NCI-H128 (cell line): ENCODE data around the gene VRK1.

ENCODE experiments used
- DNase-seq: peaks from one replicate; lab custom pipeline; 2025; ENCODE audit not compliant: unreplicated experiment; lab: John Stamatoyannopoulos, UW

Gene VRK1

GRCh38 chr14:96821501-96821900, 24.3 kb downstream of the VRK1 start:
- no peak for DNase-seq

GRCh38 chr14:96823652-96824051, 26.5 kb downstream of the VRK1 start:
- DNase-seq: no peak

GRCh38 chr14:96824283-96824682, 27.1 kb downstream of the VRK1 start:
- DNase-seq: no peak

GRCh38 chr14:96826818-96827217, 29.6 kb downstream of the VRK1 start:
- no peak for DNase-seq

DNA sequence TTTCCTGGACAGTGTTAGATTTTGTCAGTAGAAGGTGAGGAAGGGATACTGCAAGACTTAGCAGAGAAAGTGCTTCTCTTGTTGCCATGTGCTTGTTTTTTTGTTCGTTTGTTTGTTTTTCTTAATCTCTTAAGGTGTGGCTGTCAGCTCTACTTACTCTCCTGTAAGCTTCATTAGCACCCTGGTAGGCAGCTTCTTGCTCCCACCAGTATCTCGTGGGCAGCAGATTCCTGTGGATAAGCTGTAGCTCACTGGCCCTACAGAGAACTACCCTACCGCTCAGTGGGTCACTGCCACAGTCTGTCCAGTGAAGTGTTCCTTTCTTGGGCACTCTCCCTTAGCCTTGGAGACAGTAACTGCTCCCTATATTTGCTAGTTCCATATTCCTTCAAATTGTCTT, 30.1 kb downstream of the VRK1 start:
- no peak for DNase-seq

DNA sequence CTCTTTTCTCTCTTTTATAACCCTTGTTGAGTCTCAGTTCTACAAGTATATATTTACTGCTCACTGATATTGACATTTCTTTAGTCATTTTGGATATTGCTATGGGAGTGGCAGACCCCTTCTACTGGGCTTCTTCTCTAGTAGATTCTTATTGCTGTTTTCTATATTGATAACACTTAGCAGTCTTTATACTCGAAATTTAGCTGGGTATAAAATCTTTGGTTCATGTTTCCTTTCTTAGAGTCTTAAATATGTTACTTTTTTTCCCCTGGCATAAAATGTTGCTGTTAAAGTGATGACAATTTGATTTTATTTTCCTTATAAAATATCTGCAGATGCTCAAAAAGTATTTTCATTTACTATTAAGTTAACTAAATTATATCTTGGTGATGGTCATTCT, 32.6 kb downstream of the VRK1 start:
- DNase-seq: no peak

- DNase-seq: no peak
These were observed 33.8 kb downstream of the VRK1 start for GRCh38 chr14:96830946-96831345.

DNA sequence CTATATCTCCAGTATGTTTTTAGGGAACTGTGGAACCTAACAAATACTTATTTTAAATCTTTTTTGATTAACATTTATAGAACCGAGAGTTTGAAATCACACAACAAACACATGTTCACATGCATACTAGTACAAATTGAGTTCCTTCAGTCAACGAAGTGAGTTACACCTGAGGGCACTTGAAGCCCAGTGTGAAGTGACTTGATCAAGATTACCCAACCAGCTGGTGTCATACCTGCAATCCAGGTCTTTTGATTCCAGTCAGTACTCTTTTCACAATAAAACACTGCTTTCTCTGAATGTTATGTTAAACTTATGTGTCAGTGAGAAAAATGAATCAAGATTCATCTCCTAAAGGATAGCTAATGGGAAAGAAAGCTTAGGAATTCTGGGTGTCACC, 35.2 kb downstream of the VRK1 start:
- DNase-seq: no peak

DNA sequence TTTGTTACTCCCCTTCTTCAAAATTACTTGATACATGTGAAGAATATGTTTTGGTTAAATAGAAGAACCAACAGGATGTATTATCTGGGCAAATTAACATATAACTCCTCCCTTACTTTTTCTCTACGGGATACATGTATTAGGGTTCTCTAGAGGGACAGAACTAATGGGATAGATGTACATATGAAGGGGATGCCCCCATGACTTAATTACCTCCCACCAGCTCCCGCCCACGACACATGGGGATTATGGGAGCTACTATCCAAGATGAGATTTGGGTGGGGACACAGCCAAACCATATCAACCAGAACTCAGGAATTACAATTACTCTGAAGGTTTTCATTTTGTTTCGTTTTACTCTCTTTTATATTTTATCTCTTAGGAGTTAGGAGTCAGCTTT, 41.3 kb downstream of the VRK1 start:
- DNase-seq: no peak

GRCh38 chr14:96839251-96839650, 42.1 kb downstream of the VRK1 start:
- DNase-seq: no peak

GRCh38 chr14:96843137-96843536, 46.0 kb downstream of the VRK1 start:
- no peak for DNase-seq

DNA sequence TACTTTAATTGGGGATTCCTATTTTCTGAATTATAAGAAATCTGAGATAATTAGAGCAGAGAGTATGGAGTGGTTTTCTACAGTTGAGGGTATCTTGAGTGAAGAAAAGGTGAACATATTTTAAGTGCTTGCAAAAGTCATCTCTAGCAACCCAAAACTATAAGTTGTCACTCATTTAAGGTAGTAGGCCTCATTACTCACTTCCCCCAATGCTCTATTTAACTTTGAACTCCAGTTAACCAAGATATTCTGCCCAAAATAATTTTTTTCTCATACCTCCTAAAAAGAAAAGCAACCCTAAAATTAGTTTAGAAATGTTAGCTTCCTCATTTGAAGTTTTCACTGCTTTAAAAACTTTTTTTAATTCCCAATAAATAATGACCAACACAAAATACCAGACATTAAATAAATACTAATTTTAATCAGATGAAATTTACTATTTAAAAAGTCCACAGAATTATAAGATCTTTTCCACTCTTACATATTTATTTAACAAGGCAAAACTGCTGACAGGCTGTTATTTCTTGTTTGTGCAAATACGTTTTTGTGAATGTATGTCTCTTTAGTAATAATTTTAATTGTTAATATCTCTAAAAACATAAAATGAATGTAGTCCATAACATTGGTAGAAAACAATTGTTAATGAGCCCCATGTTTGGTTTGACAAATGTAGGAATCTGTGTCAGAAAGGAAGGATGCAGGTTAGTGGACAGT, 47.8 kb downstream of the VRK1 start:
- no peak for DNase-seq

GRCh38 chr14:96847451-96847850, 50.3 kb downstream of the VRK1 start:
- DNase-seq: no peak

- no peak for DNase-seq
These were observed 50.8 kb downstream of the VRK1 start for GRCh38 chr14:96848011-96848410.

DNA sequence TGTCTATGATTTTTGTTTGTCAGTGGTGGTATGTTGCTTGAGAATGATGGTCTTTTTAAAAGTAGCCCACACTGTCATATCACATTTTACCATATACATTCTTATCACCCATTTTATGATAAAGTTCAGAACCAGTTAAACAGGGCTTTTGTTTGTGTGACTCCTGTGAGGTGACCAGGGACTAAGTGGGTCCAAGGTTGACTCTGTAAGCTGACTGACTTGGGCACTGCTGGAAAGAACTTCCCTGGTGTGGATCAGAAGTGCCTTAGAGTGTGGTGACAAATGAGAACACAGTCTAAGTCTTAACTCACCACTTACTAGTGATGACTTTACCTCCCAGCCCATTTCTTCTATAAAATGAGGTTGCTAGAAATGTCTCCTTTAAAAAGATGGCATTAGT, 52.6 kb downstream of the VRK1 start:
- no peak for DNase-seq

DNA sequence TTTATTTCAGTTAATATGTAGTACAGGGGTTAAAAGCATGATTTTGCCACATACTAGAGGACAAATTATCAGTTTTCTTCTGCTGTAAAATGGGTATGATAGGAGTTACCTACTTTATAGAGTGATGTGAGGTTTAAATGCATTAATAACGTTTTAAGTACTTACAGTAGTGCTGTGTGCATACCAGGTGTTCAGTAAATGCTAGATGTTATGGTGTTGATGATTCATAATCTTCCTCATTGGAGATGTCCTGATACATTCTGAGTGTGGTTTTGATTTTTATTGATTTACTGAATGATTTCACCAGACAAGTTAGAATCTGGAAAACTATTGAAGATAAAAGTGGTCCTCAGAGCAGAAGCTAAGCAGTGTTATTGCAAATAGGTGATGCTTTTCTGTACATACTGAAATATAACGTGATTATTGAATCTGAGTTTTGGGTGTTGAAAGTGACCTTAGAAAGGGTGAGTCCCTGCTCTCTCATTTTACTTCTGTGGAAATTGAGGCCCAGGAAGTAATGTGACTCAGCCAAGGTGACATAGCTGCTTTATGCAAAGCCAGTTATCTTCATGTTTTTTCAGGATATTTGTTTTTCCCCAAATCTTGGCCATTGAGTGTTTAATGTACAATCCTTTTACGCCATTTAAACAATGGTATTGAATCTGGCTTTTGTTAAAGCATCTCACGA, 54.7 kb downstream of the VRK1 start:
- no peak for DNase-seq

- DNase-seq: no peak
These were observed 55.7 kb downstream of the VRK1 start for GRCh38 chr14:96852823-96853422.

DNA sequence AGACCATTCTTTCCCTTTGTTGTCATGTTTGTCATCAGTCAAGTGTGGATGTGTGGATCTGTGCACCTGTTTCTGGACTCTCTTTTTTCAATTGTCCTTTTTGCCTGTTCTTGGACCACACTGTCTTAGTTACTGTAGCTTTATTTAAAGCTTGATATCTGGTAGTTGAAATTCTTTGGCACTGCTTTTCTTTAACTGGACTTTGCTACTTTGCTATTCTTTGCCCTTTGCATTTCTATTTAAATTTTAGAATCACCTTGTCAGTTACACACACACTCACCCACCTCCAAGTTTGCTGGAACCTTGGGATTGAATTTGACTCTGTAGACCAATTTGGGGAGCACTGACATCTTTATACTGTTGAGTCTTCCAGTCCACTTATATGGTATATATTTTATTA, 61.5 kb downstream of the VRK1 start:
- DNase-seq: no peak

DNA sequence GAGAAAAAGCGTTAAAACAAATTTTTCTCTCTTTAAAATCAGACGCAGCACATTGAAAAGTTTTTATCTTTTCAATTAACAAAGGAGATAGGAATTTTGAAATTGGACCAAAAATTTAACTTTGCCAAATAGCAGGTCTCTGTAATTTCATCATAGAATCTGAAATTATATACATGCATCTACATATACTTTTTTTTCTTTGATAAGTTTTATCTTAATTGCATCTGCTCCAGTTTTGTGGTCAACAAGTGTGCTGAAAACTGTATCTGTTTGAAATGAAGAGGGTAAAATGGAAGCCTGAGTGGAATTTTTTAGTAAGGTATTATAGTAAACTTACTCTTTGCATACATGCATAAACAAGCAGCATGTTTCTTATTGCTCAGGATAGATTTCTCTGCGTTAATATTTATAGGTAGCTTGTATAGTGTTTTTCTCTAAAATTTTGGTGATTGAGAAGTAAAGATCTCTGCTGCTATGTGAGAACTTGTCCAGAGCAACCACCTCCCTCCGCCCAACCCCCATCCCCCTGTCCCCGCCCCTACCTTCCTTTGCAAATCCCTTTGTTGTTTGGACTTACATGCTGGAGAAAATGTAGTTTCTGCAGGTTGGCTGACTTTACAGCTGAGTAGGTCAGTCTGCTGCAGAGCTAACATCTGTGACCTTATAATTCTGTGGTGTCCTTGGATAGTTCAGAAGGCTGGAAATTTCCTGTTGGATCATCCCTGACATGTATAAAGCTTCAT, 64.6 kb downstream of the VRK1 start:
- DNase-seq: no peak

GRCh38 chr14:96863327-96863985, 66.3 kb downstream of the VRK1 start:
- DNase-seq: no peak

- DNase-seq: no peak
These were observed 66.8 kb downstream of the VRK1 start for GRCh38 chr14:96863986-96864330.
